ENCODE results near the gene SBF1. TPM values are rescaled to one million over a fixed set of nuclear protein-coding genes. Genes with fewer than 3 reads are reported as not detected.

Gene SBF1
- total RNA-seq, 1 donor from 2014 or later = 206 TPM

- no peak for TF ChIP-seq CTCF (IDR thresholded peaks at IDR 0.05; ENCODE audit: partially characterized antibody, unreplicated experiment)
- DNase-seq = no peak
Measured at GRCh38 chr22:50403701-50404101, 71.1 kb downstream of the SBF1 start.

GRCh38 chr22:50401907-50402306 lies 72.9 kb downstream of the SBF1 start:
- H3K9me3 Mint-ChIP-seq (ENCODE audit: unreplicated experiment) = peaks cover 17% of the 10 kb centered on the region
- no peak overlapping the region for H3K27ac Mint-ChIP-seq (ENCODE audit: unreplicated experiment)
- no peak overlapping the region for H3K4me3 Mint-ChIP-seq (ENCODE audit: unreplicated experiment)
- peaks cover 13% of the 10 kb centered on the region for H3K27me3 Mint-ChIP-seq (ENCODE audit: unreplicated experiment)
- H3K36me3 Mint-ChIP-seq (ENCODE audit: unreplicated experiment) = no peaks in the 10 kb centered on the region
- peaks cover 4% of the 10 kb centered on the region for H3K4me1 Mint-ChIP-seq (ENCODE audit: low read depth, unreplicated experiment)
- TF ChIP-seq CTCF (IDR thresholded peaks at IDR 0.05; ENCODE audit: partially characterized antibody, unreplicated experiment) = no peak
- no peak for DNase-seq

More at GRCh38 chr22:50403701-50404101, 71.1 kb downstream of the SBF1 start:
- Mint-ChIP-seq H3K27me3 (ENCODE audit: unreplicated experiment) (peaks cover 10% of the 10 kb centered on the region), H3K4me3 (ENCODE audit: unreplicated experiment) (no peak overlapping the region), H3K9me3 (ENCODE audit: unreplicated experiment) (peaks cover 17% of the 10 kb centered on the region), H3K27ac (ENCODE audit: unreplicated experiment) (no peak overlapping the region), H3K36me3 (ENCODE audit: unreplicated experiment) (no peaks in the 10 kb centered on the region), H3K4me1 (ENCODE audit: low read depth, unreplicated experiment) (peaks cover 1% of the 10 kb centered on the region)

GRCh38 chr22:50400931-50401330 lies 73.9 kb downstream of the SBF1 start:
- Mint-ChIP-seq H3K27ac (ENCODE audit: unreplicated experiment) (no peak overlapping the region), H3K4me1 (ENCODE audit: low read depth, unreplicated experiment) (peaks cover 6% of the 10 kb centered on the region), H3K27me3 (ENCODE audit: unreplicated experiment) (peaks cover 8% of the 10 kb centered on the region), H3K36me3 (ENCODE audit: unreplicated experiment) (no peaks in the 10 kb centered on the region), H3K4me3 (ENCODE audit: unreplicated experiment) (no peak overlapping the region), H3K9me3 (ENCODE audit: unreplicated experiment) (peaks cover 14% of the 10 kb centered on the region)
- no peak for TF ChIP-seq CTCF (IDR thresholded peaks at IDR 0.05; ENCODE audit: partially characterized antibody, unreplicated experiment)
- no peak for DNase-seq

- Mint-ChIP-seq H3K4me3 (ENCODE audit: unreplicated experiment) (peak overlapping the region; percentile 26), H3K27ac (ENCODE audit: unreplicated experiment) (no peak overlapping the region), H3K36me3 (ENCODE audit: unreplicated experiment) (no peaks in the 10 kb centered on the region), H3K27me3 (ENCODE audit: unreplicated experiment) (peaks cover 8% of the 10 kb centered on the region), H3K9me3 (ENCODE audit: unreplicated experiment) (peaks cover 13% of the 10 kb centered on the region), H3K4me1 (ENCODE audit: low read depth, unreplicated experiment) (peaks cover 6% of the 10 kb centered on the region)
- no peak for DNase-seq
- no peak for TF ChIP-seq CTCF (IDR thresholded peaks at IDR 0.05; ENCODE audit: partially characterized antibody, unreplicated experiment)
Measured at GRCh38 chr22:50400406-50400805, 74.4 kb downstream of the SBF1 start.

GRCh38 chr22:50399751-50400331 lies 75.0 kb downstream of the SBF1 start:
- peak; percentile 80 for DNase-seq
- no peak overlapping the region for H3K27ac Mint-ChIP-seq (ENCODE audit: unreplicated experiment)
- peaks cover 4% of the 10 kb centered on the region for H3K36me3 Mint-ChIP-seq (ENCODE audit: unreplicated experiment)
- peaks cover 6% of the 10 kb centered on the region for H3K4me1 Mint-ChIP-seq (ENCODE audit: low read depth, unreplicated experiment)
- H3K4me3 Mint-ChIP-seq (ENCODE audit: unreplicated experiment) = peak overlapping the region; percentile 26
- H3K27me3 Mint-ChIP-seq (ENCODE audit: unreplicated experiment) = peaks cover 6% of the 10 kb centered on the region
- peaks cover 11% of the 10 kb centered on the region for H3K9me3 Mint-ChIP-seq (ENCODE audit: unreplicated experiment)
- peak; percentile 18 for TF ChIP-seq CTCF (IDR thresholded peaks at IDR 0.05; ENCODE audit: partially characterized antibody, unreplicated experiment)

All from glutamatergic neuron (in vitro differentiated cells).